Activated naive CD4-positive, alpha-beta T cell treated with anti-CD3 and anti-CD28 coated beads, Interleukin-2, amount 50 U/mL, for 16 hours (primary cell): ENCODE results near the gene WDR59.
"Not testable (repeated sequence)": the region's sequence is repeated elsewhere in the genome, so short reads cannot be mapped to it uniquely, and the experiment has no call there.

Source experiments
- DNase-seq: peaks from one replicate; pipeline ENCODE4 v3.0.0-alpha.2; 2020

WDR59 gene

GRCh38 chr16:74984529-74985296 is at the start of gene WDR59:
Gene WDR59 (minus strand): TSS chr16:74985123. CDS start chr16:74985017, 106 bp downstream.
- DNase-seq: peak; percentile 99

- no peak for DNase-seq
Observed at GRCh38 chr16:75032655-75033054, 47.7 kb upstream of the WDR59 start.

- no peak for DNase-seq
Observed at GRCh38 chr16:75029854-75030253, 44.9 kb upstream of the WDR59 start.

- no peak for DNase-seq
Observed at GRCh38 chr16:75028544-75029135, 43.7 kb upstream of the WDR59 start.

- no peak for DNase-seq
Observed at GRCh38 chr16:75027520-75028300, 42.8 kb upstream of the WDR59 start.

GRCh38 chr16:75026892-75027391 is 42.0 kb upstream of the WDR59 start:
- DNase-seq: no peak

- DNase-seq: not testable (repeated sequence)
Observed at GRCh38 chr16:75026239-75026891, 41.4 kb upstream of the WDR59 start.

GRCh38 chr16:75025761-75026160 is 40.8 kb upstream of the WDR59 start:
- no peak for DNase-seq

- no peak for DNase-seq
Observed at GRCh38 chr16:75024594-75024993, 39.7 kb upstream of the WDR59 start.

GRCh38 chr16:75024182-75024581 is 39.3 kb upstream of the WDR59 start:
- no peak for DNase-seq

- no peak for DNase-seq
Observed at GRCh38 chr16:75023009-75023408, 38.1 kb upstream of the WDR59 start.

- no peak for DNase-seq
Observed at GRCh38 chr16:75022567-75022966, 37.6 kb upstream of the WDR59 start.

- DNase-seq: no peak
Observed at GRCh38 chr16:75021410-75021809, 36.5 kb upstream of the WDR59 start.

- no peak for DNase-seq
Observed at GRCh38 chr16:75019586-75019985, 34.7 kb upstream of the WDR59 start.

GRCh38 chr16:75019007-75019406 is 34.1 kb upstream of the WDR59 start:
- DNase-seq: no peak

- no peak for DNase-seq
Observed at GRCh38 chr16:75017670-75018525, 33.0 kb upstream of the WDR59 start.

GRCh38 chr16:75016451-75017081 is 31.6 kb upstream of the WDR59 start:
- not testable (repeated sequence) for DNase-seq

- DNase-seq: no peak
Observed at GRCh38 chr16:75014318-75014717, 29.4 kb upstream of the WDR59 start.

- DNase-seq: not testable (repeated sequence)
Observed at GRCh38 chr16:75013123-75013522, 28.2 kb upstream of the WDR59 start.

GRCh38 chr16:75012380-75013081 is 27.6 kb upstream of the WDR59 start:
- no peak for DNase-seq
